CD4-positive, alpha-beta T cell (primary cell): ENCODE data around the gene PON3. TPM values are rescaled to one million over a fixed set of nuclear protein-coding genes. Genes with fewer than 3 reads are reported as not detected.

ENCODE experiments used
- ATAC-seq: fragments of 200-7000 bp; cut with Tn5 transposase; one replicate; pipeline ENCODE4 v1.10.0; 2022; ENCODE audit warnings: mild to moderate bottlenecking; ENCODE audit not compliant: poor library complexity
- CTCF ChIA-PET: fragments of 350-600 bp; sonication (Branson Sonifier 250); formaldehyde crosslinking; loops from one replicate; lab custom pipeline; 2021; ENCODE audit warnings: antibody characterized with exemption, inconsistent platforms; lab: Charles Lee
- POLR2A ChIA-PET: fragments of 350-600 bp; sonication (Branson Sonifier 250); formaldehyde crosslinking; loops from one replicate; lab custom pipeline; 2021; ENCODE audit warnings: antibody characterized with exemption, inconsistent platforms; lab: Charles Lee
- DNase-seq, 14 experiments: peaks; one replicate each; pipeline ENCODE4 v3.0.0-alpha.2; 2013 to 2020; ENCODE audit warnings: mixed read lengths in 2 of 14
- H3K27ac ChIP-seq, 2 donors: one replicate each; pipeline versions ENCODE4 v1.5.1 to v1.7.0; 2013; ENCODE audit warnings: low read length in 2 of 2, low read depth in 1 of 2, mild to moderate bottlenecking in 1 of 2
- H3K27me3 ChIP-seq, 2 experiments: 1 replicate in 1 of 2; 2 replicates in 1 of 2; pipeline versions ENCODE4 v1.6.1 to v1.7.0; 2013; ENCODE audit warnings: low read length in 2 of 2, control low read depth in 1 of 2, mild to moderate bottlenecking in 1 of 2, moderate library complexity in 1 of 2; ENCODE audit not compliant: insufficient read depth in 2 of 2, control insufficient read depth in 1 of 2
- H3K36me3 ChIP-seq: one replicate; pipeline ENCODE4 v1.6.1; 2013; ENCODE audit warnings: low read length, control low read depth; ENCODE audit not compliant: insufficient read depth
- H3K4me1 ChIP-seq: one replicate; pipeline ENCODE4 v1.6.1; 2013; ENCODE audit warnings: low read length, control low read depth; ENCODE audit not compliant: insufficient read depth
- H3K4me3 ChIP-seq: one replicate; pipeline ENCODE4 v1.5.1; 2013; ENCODE audit warnings: mild to moderate bottlenecking, low read length, moderate library complexity
- H3K9me3 ChIP-seq, 2 experiments: 1 replicate in 1 of 2; 2 replicates in 1 of 2; pipeline versions ENCODE4 v1.6.1 to v1.7.0; 2013; ENCODE audit warnings: low read length in 2 of 2, mild to moderate bottlenecking in 2 of 2, control low read depth in 1 of 2, moderate library complexity in 1 of 2; ENCODE audit not compliant: control insufficient read depth in 1 of 2, insufficient read depth in 1 of 2
- H3K27ac Mint-ChIP-seq: one replicate; pipeline ENCODE4 v1.8.0; 2020; ENCODE audit warnings: mixed read lengths
- H3K27me3 Mint-ChIP-seq: one replicate; pipeline ENCODE4 v1.8.0; 2021; ENCODE audit warnings: mixed read lengths
- H3K36me3 Mint-ChIP-seq: one replicate; pipeline ENCODE4 v1.8.0; 2021; ENCODE audit warnings: low read depth, mixed read lengths
- H3K4me1 Mint-ChIP-seq: one replicate; pipeline ENCODE4 v1.8.0; 2021; ENCODE audit warnings: low read depth, mixed read lengths
- H3K4me3 Mint-ChIP-seq: one replicate; pipeline ENCODE4 v1.8.0; 2020; ENCODE audit warnings: mild to moderate bottlenecking, mixed read lengths
- H3K9me3 Mint-ChIP-seq: one replicate; pipeline ENCODE4 v1.8.0; 2020; ENCODE audit warnings: mixed read lengths
- CTCF ChIP-seq: fragments of 200-600 bp; IDR thresholded peaks from one replicate; pipeline ENCODE4 v1.8.0; 2022; ENCODE audit warnings: antibody characterized with exemption, mild to moderate bottlenecking
- intact Hi-C, 2 experiments: fragments of 100-400 bp; cut with DNase I in 1 of 2; cut with micrococcal nuclease in 1 of 2; formaldehyde crosslinking; loops; one replicate each; pipeline versions ENCODE4 v1.15.1 to v1.9.0; 2023 to 2025; cut with DNase I, micrococcal nuclease
- total RNA-seq, 174 experiments: library from RNA in 2 of 174; stranded (reverse) in 2 of 174; gene quantifications; one replicate each; pipeline ENCODE4 v1.2.3 and lab custom pipeline; 2021 to 2026

Gene PON3
- total RNA-seq, 2 experiments from 2014 or later, result not detected

- H3K27me3 ChIP-seq, result peaks cover 0 to 2% of the 10 kb centered on the region in 2 experiments
- ChIA-PET POLR2A (no interaction called here), CTCF (no interaction called here)
- H3K9me3 Mint-ChIP-seq, result no peaks in the 10 kb centered on the region
- H3K9me3 ChIP-seq, result no peaks in the 10 kb centered on the region
- no peak overlapping the region for H3K4me3 ChIP-seq
- H3K4me1 ChIP-seq, result no peaks in the 10 kb centered on the region
- intact Hi-C loops, result no loop called here
- H3K27ac Mint-ChIP-seq, result no peak overlapping the region
- no peak for TF ChIP-seq CTCF
- ATAC-seq, result no peak
- no peak overlapping the region for H3K4me3 Mint-ChIP-seq
- peaks cover 3% of the 10 kb centered on the region for H3K27me3 Mint-ChIP-seq
- H3K36me3 Mint-ChIP-seq, result no peaks in the 10 kb centered on the region
- H3K4me1 Mint-ChIP-seq, result no peaks in the 10 kb centered on the region
- no peaks in the 10 kb centered on the region for H3K36me3 ChIP-seq
- DNase-seq, result no peak
- no peak overlapping the region for H3K27ac ChIP-seq
Observed at GRCh38 chr7:95342642-95343307, 53.4 kb downstream of the PON3 start.

DNA sequence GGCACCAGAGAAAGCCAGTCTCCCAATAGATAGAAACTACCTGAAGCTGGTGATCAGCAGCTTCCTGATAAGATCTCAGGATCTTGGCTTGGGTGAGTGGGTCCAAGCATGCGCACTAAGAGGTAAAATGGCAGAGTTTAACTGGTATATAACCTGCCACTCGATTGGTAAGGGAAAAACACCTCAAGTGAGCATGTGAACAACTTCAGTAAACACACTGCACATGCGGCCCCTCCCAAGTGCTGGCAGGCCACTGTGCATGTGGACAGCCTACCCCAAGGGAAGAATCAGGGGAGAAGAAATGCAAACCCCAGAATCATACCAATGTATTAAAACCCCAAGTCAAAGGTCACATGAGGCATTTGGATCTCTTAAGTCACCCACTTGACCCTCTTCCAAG, 54.1 kb downstream of the PON3 start:
- Mint-ChIP-seq H3K9me3 (no peaks in the 10 kb centered on the region), H3K4me3 (no peak overlapping the region), H3K27ac (no peak overlapping the region), H3K27me3 (peaks cover 3% of the 10 kb centered on the region), H3K4me1 (no peaks in the 10 kb centered on the region), H3K36me3 (no peaks in the 10 kb centered on the region)
- intact Hi-C loops, result no loop called here
- ATAC-seq, result no peak
- H3K4me1 ChIP-seq, result no peaks in the 10 kb centered on the region
- no peak for TF ChIP-seq CTCF
- H3K27me3 ChIP-seq, result peaks cover 0 to 2% of the 10 kb centered on the region in 2 experiments
- ChIA-PET CTCF (no interaction called here), POLR2A (no interaction called here)
- no peak overlapping the region for H3K27ac ChIP-seq
- H3K4me3 ChIP-seq, result no peak overlapping the region
- H3K36me3 ChIP-seq, result no peaks in the 10 kb centered on the region
- DNase-seq, result no peak
- no peaks in the 10 kb centered on the region for H3K9me3 ChIP-seq

DNA sequence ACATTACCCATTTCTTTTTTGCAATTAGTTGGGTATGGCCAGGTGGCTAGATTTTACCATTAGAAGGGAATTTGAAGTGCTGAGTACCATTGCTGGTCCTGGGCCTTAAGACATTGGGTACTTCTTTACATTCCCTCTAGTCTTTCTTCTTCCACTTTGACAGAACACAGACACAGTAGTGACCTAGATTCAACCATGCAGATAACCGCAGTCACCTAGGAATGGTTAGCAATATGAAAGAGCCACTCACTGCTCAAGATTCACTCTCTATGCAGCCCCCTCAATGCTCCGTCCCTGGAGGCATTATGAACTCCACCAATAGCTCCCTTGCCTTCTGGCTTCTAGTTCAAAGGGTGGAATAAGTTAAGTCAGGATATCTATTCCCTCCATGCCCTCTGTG, 55.7 kb downstream of the PON3 start:
- Histone ChIP-seq H3K4me1 (no peaks in the 10 kb centered on the region), H3K27me3 (no peaks in the 10 kb centered on the region), H3K36me3 (no peaks in the 10 kb centered on the region), H3K27ac (no peak overlapping the region), H3K9me3 (no peaks in the 10 kb centered on the region), H3K4me3 (no peak overlapping the region)
- ATAC-seq (no peak), DNase-seq (no peak)
- no peak overlapping the region for H3K27ac Mint-ChIP-seq
- no peaks in the 10 kb centered on the region for H3K9me3 Mint-ChIP-seq
- intact Hi-C loops, result no loop called here
- ChIA-PET POLR2A (no interaction called here), CTCF (no interaction called here)
- no peaks in the 10 kb centered on the region for H3K4me1 Mint-ChIP-seq
- TF ChIP-seq CTCF, result no peak
- no peak overlapping the region for H3K4me3 Mint-ChIP-seq
- no peaks in the 10 kb centered on the region for H3K36me3 Mint-ChIP-seq
- peaks cover 3% of the 10 kb centered on the region for H3K27me3 Mint-ChIP-seq
